Smooth muscle cell (in vitro differentiated cells): ENCODE results near the gene LMNTD2. TPM values are rescaled to one million over a fixed set of nuclear protein-coding genes. Genes with fewer than 3 reads are reported as not detected.
A peak's percentile ranks its signal among the peaks of the same experiment; 100 is the strongest.
"Not testable (repeated sequence)": the region's sequence is repeated elsewhere in the genome, so short reads cannot be mapped to it uniquely, and the experiment has no call there.

Experiments used
- DNase-seq: peaks from one replicate; lab custom pipeline; 2025; ENCODE audit not compliant: unreplicated experiment; lab: John Stamatoyannopoulos, UW
- H2AFZ ChIP-seq: fragments of 200-600 bp; sonication (generic); 2 replicates; pipeline ENCODE4 v1.6.0; 2016; ENCODE audit warnings: antibody characterized with exemption, low read depth, mild to moderate bottlenecking
- H3F3A ChIP-seq: fragments of 200-600 bp; sonication (generic); 2 replicates; pipeline ENCODE4 v1.6.0; 2017; ENCODE audit warnings: antibody characterized with exemption, low read depth
- H3K27ac ChIP-seq: fragments of 200-600 bp; sonication (generic); 2 replicates; pipeline ENCODE4 v1.5.1; 2016; ENCODE audit warnings: low read depth, mild to moderate bottlenecking
- H3K27me3 ChIP-seq: fragments of 200-600 bp; sonication (generic); 2 replicates; pipeline ENCODE4 v1.6.1; 2016; ENCODE audit warnings: low read depth, mild to moderate bottlenecking
- H3K36me3 ChIP-seq: fragments of 200-600 bp; sonication (generic); 2 replicates; pipeline ENCODE4 v1.5.1; 2016; ENCODE audit warnings: low read depth
- H3K4me1 ChIP-seq: fragments of 200-600 bp; sonication (generic); 2 replicates; pipeline ENCODE4 v1.5.1; 2016; ENCODE audit warnings: low read depth
- H3K4me2 ChIP-seq: fragments of 200-600 bp; sonication (generic); 2 replicates; pipeline ENCODE4 v1.6.0; 2016; ENCODE audit warnings: mild to moderate bottlenecking
- H3K4me3 ChIP-seq: fragments of 200-600 bp; sonication (generic); 2 replicates; pipeline ENCODE4 v1.5.1; 2016; ENCODE audit warnings: mild to moderate bottlenecking
- H3K79me2 ChIP-seq: fragments of 200-600 bp; sonication (generic); 2 replicates; pipeline ENCODE4 v1.6.0; 2016; ENCODE audit warnings: low read depth, mild to moderate bottlenecking
- H3K9ac ChIP-seq: fragments of 200-600 bp; sonication (generic); 2 replicates; pipeline ENCODE4 v1.6.0; 2016; ENCODE audit warnings: low read depth
- H3K9me3 ChIP-seq: fragments of 200-600 bp; sonication (generic); replicated peaks from 2 replicates; pipeline ENCODE4 v1.5.1; 2016; ENCODE audit warnings: low read depth
- H4K20me1 ChIP-seq: fragments of 200-600 bp; sonication (generic); 2 replicates; pipeline ENCODE4 v1.6.0; 2016; ENCODE audit warnings: low read depth
- CTCF ChIP-seq: fragments of 200-600 bp; sonication (generic); IDR thresholded peaks from 2 replicates; pipeline ENCODE4 v1.5.1; 2017; ENCODE audit warnings: borderline replicate concordance, mild to moderate bottlenecking, antibody characterized with exemption; ENCODE audit not compliant: insufficient read depth, poor library complexity, severe bottlenecking
- WGBS: methylation state at CpG from one replicate; pipeline ENCODE4 v1.1.7; 2016; ENCODE audit warnings: low lambda C conversion rate; 5-methylcytosine and 5-hydroxymethylcytosine counted together
- polyA plus RNA-seq: library from polyadenylated mRNA; unstranded; fragments of >200 nt; fragmentation: Nextera tagmentation; extraction: Ambion mirVana; gene quantifications from 2 replicates; pipeline ENCODE4 v1.2.1, GENCODE V29; 2016
- total RNA-seq: library from RNA; depleted of rRNA; stranded (reverse); fragments of >200 nt; gene quantifications from 2 replicates; pipeline ENCODE4 v1.2.3, GENCODE V29; 2014

The LMNTD2 gene
- total and polyA plus RNA-seq, 2 experiments from 2014 or later = 3.6 TPM; not detected in 1

DNA sequence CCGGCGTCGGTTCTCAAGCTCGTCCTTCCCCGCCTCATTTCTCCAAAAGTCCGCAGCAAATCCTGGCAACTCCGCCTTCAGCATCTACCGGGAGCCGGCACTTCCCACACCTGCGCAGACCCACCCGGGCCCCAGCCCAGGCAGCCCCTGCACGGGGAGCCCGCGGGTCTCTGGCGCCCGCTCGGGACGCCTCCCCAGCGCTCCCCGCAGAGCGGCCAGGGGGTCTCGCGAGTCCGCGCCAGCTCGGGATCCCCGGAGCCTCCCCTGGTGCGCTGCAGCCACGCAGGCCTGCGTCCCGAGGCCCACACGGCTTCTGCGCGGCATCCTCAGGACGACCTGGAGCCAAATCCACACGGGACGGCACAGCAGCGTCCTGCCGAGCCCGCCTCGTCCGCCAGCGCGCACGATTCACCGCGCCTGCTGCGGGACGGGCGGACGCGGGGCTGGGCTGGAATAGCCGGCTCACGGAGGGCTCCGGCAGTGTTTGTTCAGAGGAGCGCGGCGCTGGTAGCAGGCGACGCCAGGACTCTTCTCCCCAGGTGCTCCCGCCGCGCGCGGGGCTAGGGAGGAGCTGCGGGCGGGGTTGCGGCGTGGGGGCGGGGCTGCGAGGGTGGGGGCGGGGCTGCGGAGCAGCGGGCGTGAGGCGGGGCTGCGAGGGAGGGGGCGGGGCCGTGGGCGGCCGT is 14.9 kb upstream of the LMNTD2 start:
- TF ChIP-seq CTCF = no peak
- Histone ChIP-seq H3K4me2 (peak overlapping the region; percentile 92), H3K36me3 (no peaks in the 10 kb centered on the region), H3F3A (peaks cover 3% of the 10 kb centered on the region), H3K79me2 (peaks cover 38% of the 10 kb centered on the region), H3K27ac (no peak overlapping the region), H3K4me3 (peak overlapping the region; percentile 91), H3K4me1 (peaks cover 23% of the 10 kb centered on the region), H3K9ac (no peak overlapping the region), H3K9me3 (no peaks in the 10 kb centered on the region), H3K27me3 (no peaks in the 10 kb centered on the region), H4K20me1 (peaks cover 37% of the 10 kb centered on the region), H2AFZ (peak overlapping the region; percentile 91)
- DNase-seq = no peak
- WGBS = under 1% methylated on average over 48 of the region's 81 CpGs

DNA sequence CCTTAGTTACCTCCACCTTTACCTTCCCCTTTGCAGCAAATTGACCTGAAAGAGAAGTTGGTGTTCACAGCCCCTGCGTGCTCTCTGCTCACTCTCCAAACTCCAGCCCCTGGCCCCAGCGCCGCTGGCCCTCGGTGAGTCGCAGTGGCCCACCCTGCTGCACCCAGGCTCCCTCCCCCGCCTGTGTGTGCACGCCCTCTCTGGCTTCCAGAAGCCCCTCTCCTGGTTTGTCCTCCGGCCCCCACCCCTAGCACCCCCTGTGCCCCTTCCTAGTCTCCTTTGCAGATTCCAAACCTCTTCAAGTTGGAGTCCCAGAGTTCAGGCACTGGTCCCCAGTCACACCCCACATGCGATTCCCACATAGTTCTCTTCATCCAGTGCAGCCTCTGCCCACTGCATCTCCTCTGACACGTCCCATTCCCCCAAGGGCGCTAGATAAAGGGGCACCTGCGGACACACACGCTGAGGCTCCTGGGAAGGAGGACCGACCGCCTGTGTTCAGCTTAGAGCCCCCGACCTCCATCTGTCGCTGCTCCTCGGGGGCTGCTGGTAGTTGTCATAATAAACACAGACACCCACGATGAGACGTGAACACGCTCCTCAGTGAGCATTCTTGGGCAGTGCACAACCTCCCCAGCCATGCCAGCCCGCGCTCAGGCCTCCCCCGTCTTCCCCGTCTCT is 14.2 kb upstream of the LMNTD2 start:
- H3K4me1 ChIP-seq = peaks cover 23% of the 10 kb centered on the region
- peaks cover 30% of the 10 kb centered on the region for H4K20me1 ChIP-seq
- peaks cover 3% of the 10 kb centered on the region for H3F3A ChIP-seq
- 24% methylated on average over 24 of the region's 25 CpGs for whole genome bisulfite sequencing
- H3K9ac ChIP-seq = no peak overlapping the region
- peak overlapping the region; percentile 91 for H3K4me3 ChIP-seq
- no peak overlapping the region for H3K27ac ChIP-seq
- DNase-seq = no peak
- no peaks in the 10 kb centered on the region for H3K27me3 ChIP-seq
- peak overlapping the region; percentile 92 for H3K4me2 ChIP-seq
- no peaks in the 10 kb centered on the region for H3K9me3 ChIP-seq
- peak overlapping the region; percentile 91 for H2AFZ ChIP-seq
- peaks cover 31% of the 10 kb centered on the region for H3K79me2 ChIP-seq
- no peak for TF ChIP-seq CTCF
- H3K36me3 ChIP-seq = no peaks in the 10 kb centered on the region

DNA sequence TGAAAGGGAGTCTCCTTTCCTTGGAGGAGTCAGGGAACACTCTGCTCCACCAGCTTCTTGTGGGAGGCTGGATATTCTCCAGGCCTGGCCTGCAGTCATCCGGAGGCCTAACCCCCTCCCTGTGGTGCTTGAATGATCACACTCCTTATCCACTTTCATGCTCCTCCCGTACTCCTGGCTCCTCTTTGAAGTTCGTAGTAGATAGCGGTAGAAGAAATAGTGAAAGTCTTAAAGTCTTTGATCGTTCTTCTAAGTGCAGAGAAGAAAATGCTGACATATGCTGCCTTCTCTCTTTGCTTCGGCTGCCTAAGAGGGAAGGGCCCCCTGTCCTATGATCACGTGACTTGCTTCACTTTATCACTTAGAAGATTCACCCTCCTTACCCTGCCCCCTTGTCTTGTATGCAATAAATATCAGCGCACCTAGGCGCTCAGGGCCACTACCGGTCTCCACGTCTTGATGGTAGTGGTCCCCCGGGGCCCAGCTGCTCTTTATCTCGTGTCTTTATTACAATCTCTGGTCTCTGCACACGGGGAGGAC is 13.6 kb upstream of the LMNTD2 start:
- peak overlapping the region; percentile 91 for H3K4me3 ChIP-seq
- not testable (repeated sequence) for H3K9ac ChIP-seq
- WGBS = 57% methylated on average over 14 of the region's 14 CpGs

DNA sequence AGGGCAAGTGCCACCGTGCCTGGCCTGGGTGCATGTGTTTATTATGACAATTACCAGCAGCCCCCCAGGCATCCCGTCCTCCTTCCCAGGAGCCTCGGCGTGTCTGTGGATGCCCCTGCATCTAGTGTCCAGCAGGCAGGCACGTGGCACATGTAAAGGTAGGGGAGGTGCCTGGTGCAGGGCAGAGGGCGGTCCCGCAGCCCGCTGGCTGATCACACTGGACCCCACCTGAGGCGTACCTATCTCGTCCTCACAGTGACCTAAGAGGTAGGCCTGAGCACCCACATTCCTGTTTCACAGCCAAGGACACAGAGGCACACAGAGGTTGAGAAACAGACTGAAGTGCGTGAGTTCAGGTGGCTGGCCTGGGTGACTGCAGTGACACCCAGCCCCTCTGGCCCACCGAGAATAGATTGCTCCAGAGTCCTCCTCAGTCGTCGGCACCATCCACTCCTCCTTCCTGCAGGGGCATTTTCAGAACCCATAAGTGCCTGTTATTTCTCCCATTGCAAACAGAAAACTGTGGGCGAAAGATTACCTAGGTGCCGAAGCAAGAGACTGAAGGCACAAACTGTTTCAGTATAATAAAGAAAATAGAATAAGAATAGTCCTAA is 12.7 kb upstream of the LMNTD2 start:
- no peak overlapping the region for H3K27ac ChIP-seq
- no peak for TF ChIP-seq CTCF
- H3K36me3 ChIP-seq = no peaks in the 10 kb centered on the region
- peaks cover 8% of the 10 kb centered on the region for H3F3A ChIP-seq
- H3K27me3 ChIP-seq = no peaks in the 10 kb centered on the region
- no peaks in the 10 kb centered on the region for H3K9me3 ChIP-seq
- no peak overlapping the region for H3K9ac ChIP-seq
- H2AFZ ChIP-seq = no peak overlapping the region
- peaks cover 15% of the 10 kb centered on the region for H4K20me1 ChIP-seq
- no peak for DNase-seq
- no peak overlapping the region for H3K4me3 ChIP-seq
- H3K4me1 ChIP-seq = peaks cover 32% of the 10 kb centered on the region
- H3K4me2 ChIP-seq = no peak overlapping the region
- WGBS = 92% methylated on average over 16 of the region's 16 CpGs
- H3K79me2 ChIP-seq = peaks cover 16% of the 10 kb centered on the region

More for the DNA sequence above, 13.6 kb upstream of the LMNTD2 start:
- not testable (repeated sequence) for H3K27ac ChIP-seq, DNase-seq, H3K36me3 ChIP-seq, H3F3A ChIP-seq, H3K9me3 ChIP-seq, H2AFZ ChIP-seq, H3K27me3 ChIP-seq
- Histone ChIP-seq H3K79me2 (peaks cover 24% of the 10 kb centered on the region), H3K4me2 (peak overlapping the region; percentile 92), H3K4me1 (peaks cover 30% of the 10 kb centered on the region), H4K20me1 (peaks cover 24% of the 10 kb centered on the region)
